Measurements from ENCODE around the gene TTLL4.

DNA sequence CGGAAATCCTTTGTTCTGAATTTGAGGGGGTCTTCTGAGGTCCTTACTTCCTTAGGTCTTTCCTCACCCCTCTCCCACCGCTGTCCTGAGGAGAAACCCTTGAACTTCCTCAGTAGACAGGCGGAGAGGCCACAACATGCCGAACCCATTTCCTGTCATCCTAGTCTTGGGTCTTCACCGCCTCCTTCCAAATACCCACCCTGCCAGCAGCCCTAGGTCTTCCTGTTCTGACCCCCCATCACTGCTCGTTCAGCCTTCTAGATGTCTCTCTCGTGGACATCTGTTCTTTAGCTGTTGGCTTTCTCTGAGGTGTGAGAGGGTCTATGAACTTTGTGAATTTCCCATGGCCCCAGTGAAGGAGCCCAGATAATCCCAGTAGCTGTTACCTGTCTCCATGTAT lies 44.1 kb downstream of the TTLL4 start:
- TF ChIP-seq POLR2A (IDR thresholded peaks at IDR 0.05): no peak
- TF ChIP-seq, protein P1, sequence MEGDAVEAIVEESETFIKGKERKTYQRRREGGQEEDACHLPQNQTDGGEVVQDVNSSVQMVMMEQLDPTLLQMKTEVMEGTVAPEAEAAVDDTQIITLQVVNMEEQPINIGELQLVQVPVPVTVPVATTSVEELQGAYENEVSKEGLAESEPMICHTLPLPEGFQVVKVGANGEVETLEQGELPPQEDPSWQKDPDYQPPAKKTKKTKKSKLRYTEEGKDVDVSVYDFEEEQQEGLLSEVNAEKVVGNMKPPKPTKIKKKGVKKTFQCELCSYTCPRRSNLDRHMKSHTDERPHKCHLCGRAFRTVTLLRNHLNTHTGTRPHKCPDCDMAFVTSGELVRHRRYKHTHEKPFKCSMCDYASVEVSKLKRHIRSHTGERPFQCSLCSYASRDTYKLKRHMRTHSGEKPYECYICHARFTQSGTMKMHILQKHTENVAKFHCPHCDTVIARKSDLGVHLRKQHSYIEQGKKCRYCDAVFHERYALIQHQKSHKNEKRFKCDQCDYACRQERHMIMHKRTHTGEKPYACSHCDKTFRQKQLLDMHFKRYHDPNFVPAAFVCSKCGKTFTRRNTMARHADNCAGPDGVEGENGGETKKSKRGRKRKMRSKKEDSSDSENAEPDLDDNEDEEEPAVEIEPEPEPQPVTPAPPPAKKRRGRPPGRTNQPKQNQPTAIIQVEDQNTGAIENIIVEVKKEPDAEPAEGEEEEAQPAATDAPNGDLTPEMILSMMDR (IDR thresholded peaks at IDR 0.05): no peak

All from thyroid gland (tissue), 4 donors.